Heart left ventricle (tissue), 13 donors: ENCODE measurements around the gene AMPD1.

Experiments used
- CTCF ChIP-seq, 12 donors: fragments of 200-600 bp; sonication (generic) in 4 of 12; IDR thresholded peaks; one replicate each; pipeline versions ENCODE4 v1.5.0 to v1.8.0; 2018 to 2022; ENCODE audit warnings: antibody characterized with exemption in 12 of 12, mild to moderate bottlenecking in 5 of 12
- POLR2A ChIP-seq, 2 donors: fragments of 450-650 bp; IDR thresholded peaks; one replicate each; pipeline ENCODE4 v1.6.1; 2017; ENCODE audit warnings: antibody characterized with exemption in 2 of 2, mild to moderate bottlenecking in 2 of 2, moderate library complexity in 2 of 2
- donor health status: ischemic (EF 13 %, LVEDD 7.1; RV severe dilation, severe dysfunction).
- donor health status: DM: no; HTN: yes; CAD: no.
- donor health status: DM: no; HTN: no; CAD: no.
- donor health status: ischemic (EF 25% LVEDD 6.9; RV normal size, moderate dysfunction).
- donor health status: ischemic (EF 25% LVEDD 5.7; RV mildly dilated, moderate dysfunction).
- donor health status: ischemic (EF 35%, LVEDD 5.7; RV mildly dilated, moderate dysfunction).
- donor health status: nonischemic (EF 11% LVEDD 7.7; RV severe dilation, severe dysfunction).
- donor health status: DM: yes; HTN: yes; CAD: no.
- donor health status: PGD.
- donor health status: ischemic (EF 29% LVEDD 5.4; RV normal size, mild dysfunction).
- donor health status: nonischemic (EF 23%, LVEDD 6.1; RV moderate dilation, normal function).

GRCh38 chr1:114692947-114693346 lies 2.4 kb downstream of the AMPD1 start:
- no peak for TF ChIP-seq CTCF (IDR thresholded peaks at IDR 0.05)
- TF ChIP-seq POLR2A (IDR thresholded peaks at IDR 0.05), result no peak
